H1 (cell line): ENCODE measurements around the gene MCF2L. TPM values are rescaled to one million over a fixed set of nuclear protein-coding genes. Genes with fewer than 3 reads are reported as not detected.

Experiments used
- CTCF ChIA-PET: fragments of 300-600 bp; sonication (Branson Sonifier 250); formaldehyde crosslinking; loops from one replicate; lab custom pipeline; 2021; ENCODE audit not compliant: partially characterized antibody; lab: Charles Lee
- POLR2A ChIA-PET: fragments of 300-600 bp; sonication (Branson Sonifier 250); formaldehyde crosslinking; loops from one replicate; lab custom pipeline; 2021; ENCODE audit warnings: inconsistent platforms; ENCODE audit not compliant: partially characterized antibody; lab: Charles Lee
- DNase-seq, 2 experiments: peaks; one replicate each; pipeline versions ENCODE4 v3.0.0 to v3.0.0-alpha.2; 2010 to 2022; ENCODE audit warnings: low spot score in 2 of 2, low read depth in 1 of 2, mixed read lengths in 1 of 2
- FAIRE-seq: peaks from 2 replicates; lab custom pipeline; 2011; peaks lifted over from hg19 to GRCh38; lab: Jason Lieb, UNC
- H2AFZ ChIP-seq: 2 replicates; pipeline ENCODE4 v1.8.1; 2012; ENCODE audit warnings: low read length, inconsistent platforms
- H2AK5ac ChIP-seq: 2 replicates; pipeline ENCODE4 v1.6.1; 2013; ENCODE audit warnings: low read depth, low read length
- H2BK120ac ChIP-seq: replicated peaks from 2 replicates; pipeline ENCODE3; 2013; ENCODE audit warnings: low read depth, low read length, inconsistent platforms
- H2BK12ac ChIP-seq: 2 replicates; pipeline ENCODE4 v1.6.1; 2013; ENCODE audit warnings: low read depth, low read length
- H2BK15ac ChIP-seq: 2 replicates; pipeline ENCODE4 v1.6.1; 2013; ENCODE audit warnings: low read length
- H2BK20ac ChIP-seq: 2 replicates; pipeline ENCODE4 v1.6.1; 2013; ENCODE audit warnings: low read length
- H2BK5ac ChIP-seq: 2 replicates; pipeline ENCODE4 v1.6.1; 2013; ENCODE audit warnings: low read depth, low read length
- H3K14ac ChIP-seq: 2 replicates; pipeline ENCODE4 v1.6.1; 2013; ENCODE audit warnings: inconsistent platforms; ENCODE audit not compliant: insufficient read length
- H3K18ac ChIP-seq: 2 replicates; pipeline ENCODE4 v1.6.1; 2013; ENCODE audit warnings: low read length; ENCODE audit errors: extremely low read depth
- H3K23ac ChIP-seq: 2 replicates; pipeline ENCODE4 v1.6.1; 2013; ENCODE audit warnings: inconsistent platforms; ENCODE audit not compliant: insufficient read length
- H3K23me2 ChIP-seq: 2 replicates; pipeline ENCODE4 v1.6.1; 2013; ENCODE audit warnings: low read depth, low read length
- H3K27ac ChIP-seq: 2 replicates; pipeline ENCODE4 v1.6.1; 2011; ENCODE audit warnings: low read depth, low read length, inconsistent platforms
- H3K27me3 ChIP-seq, 4 experiments: replicated peaks in 1 of 4; 1 replicate in 1 of 4; 2 replicates in 3 of 4; pipeline versions ENCODE4 v1.6.1 to v1.8.1; 2011 to 2013; ENCODE audit warnings: low read length in 3 of 4, mild to moderate bottlenecking in 3 of 4, inconsistent platforms in 2 of 4, mixed read lengths in 2 of 4, moderate library complexity in 1 of 4; ENCODE audit not compliant: control insufficient read depth in 3 of 4, insufficient read depth in 3 of 4; ENCODE audit errors: extremely low read depth in 1 of 4
- H3K36me3 ChIP-seq, 4 experiments: 2 replicates each; pipeline versions ENCODE4 v1.6.1 to v1.8.1; 2011 to 2013; ENCODE audit warnings: mild to moderate bottlenecking in 4 of 4, low read length in 3 of 4, moderate library complexity in 2 of 4, control low read depth in 1 of 4, inconsistent platforms in 1 of 4; ENCODE audit not compliant: insufficient read depth in 4 of 4, control insufficient read depth in 2 of 4
- H3K4ac ChIP-seq: replicated peaks from 2 replicates; pipeline ENCODE3; 2013; ENCODE audit warnings: low read length, low read depth, mixed read lengths, inconsistent platforms; ENCODE audit not compliant: insufficient read length
- H3K4me1 ChIP-seq, 4 experiments: replicated peaks in 1 of 4; 1 replicate in 1 of 4; 2 replicates in 3 of 4; pipeline versions ENCODE4 v1.6.1 to v1.8.1; 2011 to 2013; ENCODE audit warnings: low read length in 3 of 4, inconsistent platforms in 2 of 4, mixed read lengths in 1 of 4; ENCODE audit not compliant: insufficient read depth in 4 of 4, control insufficient read depth in 3 of 4
- H3K4me2 ChIP-seq, 2 experiments: 2 replicates each; pipeline versions ENCODE4 v1.6.1 to v1.8.1; 2011 to 2013; ENCODE audit warnings: low read depth in 2 of 2, low read length in 2 of 2, control low read depth in 1 of 2, inconsistent platforms in 1 of 2, mild to moderate bottlenecking in 1 of 2; ENCODE audit not compliant: insufficient read depth in 1 of 2
- H3K4me3 ChIP-seq, 4 experiments: fragments of 200-600, 300-600 bp in 1 of 4; sonication (generic), shearing (Covaris generic), sonication (Bioruptor Twin) in 1 of 4; 2 replicates each; pipeline versions ENCODE4 v1.5.1 to v1.8.1; 2011 to 2016; ENCODE audit warnings: low read length in 4 of 4, low read depth in 3 of 4, control low read depth in 2 of 4, inconsistent platforms in 2 of 4, mild to moderate bottlenecking in 2 of 4, mixed read lengths in 1 of 4, moderate library complexity in 1 of 4; ENCODE audit not compliant: insufficient read depth in 2 of 4; ENCODE audit errors: extremely low read depth in 1 of 4
- H3K56ac ChIP-seq: replicated peaks from 2 replicates; pipeline ENCODE3; 2013; ENCODE audit warnings: low read depth, mild to moderate bottlenecking, mixed read lengths, low read length, inconsistent platforms; ENCODE audit not compliant: insufficient read length
- H3K79me1 ChIP-seq: 2 replicates; pipeline ENCODE4 v1.6.1; 2013; ENCODE audit warnings: low read depth, low read length, control low read depth
- H3K79me2 ChIP-seq, 2 experiments: 2 replicates each; pipeline versions ENCODE4 v1.6.1 to v1.8.1; 2012 to 2013; ENCODE audit warnings: low read length in 2 of 2, mild to moderate bottlenecking in 2 of 2, inconsistent platforms in 1 of 2; ENCODE audit not compliant: insufficient read depth in 2 of 2, control insufficient read depth in 1 of 2
- H3K9ac ChIP-seq, 4 experiments: replicated peaks in 1 of 4; 1 replicate in 1 of 4; 2 replicates in 3 of 4; pipeline versions ENCODE4 v1.6.1 to v1.8.1; 2011 to 2013; ENCODE audit warnings: low read depth in 3 of 4, low read length in 3 of 4, control low read depth in 2 of 4, mild to moderate bottlenecking in 2 of 4, moderate library complexity in 2 of 4, inconsistent platforms in 1 of 4; ENCODE audit errors: extremely low read depth in 1 of 4
- H3K9me3 ChIP-seq, 2 experiments: 2 replicates each; pipeline versions ENCODE4 v1.6.1 to v1.8.1; 2012 to 2013; ENCODE audit warnings: mild to moderate bottlenecking in 2 of 2, moderate library complexity in 2 of 2, control low read depth in 1 of 2, inconsistent platforms in 1 of 2, low read depth in 1 of 2, low read length in 1 of 2, mixed read lengths in 1 of 2; ENCODE audit not compliant: insufficient read depth in 2 of 2
- H4K20me1 ChIP-seq, 2 experiments: replicated peaks in 1 of 2; 2 replicates each; pipeline versions ENCODE3 to v1.8.1; 2011 to 2013; ENCODE audit warnings: inconsistent platforms in 2 of 2, low read length in 2 of 2, mild to moderate bottlenecking in 1 of 2; ENCODE audit not compliant: insufficient read depth in 2 of 2, control insufficient read depth in 1 of 2
- H4K5ac ChIP-seq: 2 replicates; pipeline ENCODE4 v1.6.1; 2013; ENCODE audit warnings: low read length, low read depth, mixed read lengths, inconsistent platforms; ENCODE audit not compliant: insufficient read length
- H4K8ac ChIP-seq: 2 replicates; pipeline ENCODE4 v1.8.0; 2013; ENCODE audit warnings: mild to moderate bottlenecking, moderate library complexity, low read length, inconsistent platforms; ENCODE audit not compliant: insufficient read depth; ENCODE audit errors: extremely low read depth
- H4K91ac ChIP-seq: replicated peaks from 2 replicates; pipeline ENCODE3; 2013; ENCODE audit warnings: low read length, mixed read lengths, inconsistent platforms; ENCODE audit not compliant: insufficient read length
- CTBP2 ChIP-seq: IDR thresholded peaks from 2 replicates; pipeline ENCODE4 v1.7.0; 2011; ENCODE audit warnings: borderline replicate concordance, mild to moderate bottlenecking, moderate library complexity, mixed read lengths, low read length; ENCODE audit not compliant: insufficient read depth, insufficient read length
- E2F6 ChIP-seq: IDR thresholded peaks from 2 replicates; pipeline ENCODE4 v1.6.1; 2012; ENCODE audit warnings: inconsistent platforms
- FOSL1 ChIP-seq: IDR thresholded peaks from 2 replicates; pipeline ENCODE4 v1.6.1; 2011; ENCODE audit warnings: mild to moderate bottlenecking, low read depth, low read length, moderate library complexity; ENCODE audit not compliant: insufficient read depth
- GABPA ChIP-seq: IDR thresholded peaks from 2 replicates; pipeline ENCODE4 v1.6.1; 2011; ENCODE audit warnings: mild to moderate bottlenecking, low read length, moderate library complexity, borderline replicate concordance; ENCODE audit not compliant: insufficient read depth
- HDAC6 ChIP-seq: IDR thresholded peaks from one replicate; pipeline ENCODE4 v1.7.1; 2012; ENCODE audit warnings: low read depth, mild to moderate bottlenecking, inconsistent platforms, low read length, moderate library complexity
- MAFK ChIP-seq: IDR thresholded peaks from 2 replicates; pipeline ENCODE4 v1.6.1; 2012; ENCODE audit warnings: low read depth, mild to moderate bottlenecking, improper control_type of control experiment, low read length
- MAX ChIP-seq: IDR thresholded peaks from 2 replicates; pipeline ENCODE4 v1.6.1; 2012; ENCODE audit warnings: inconsistent platforms
- SIN3A ChIP-seq, 2 experiments: IDR thresholded peaks in 1 of 2; conservative IDR thresholded peaks in 1 of 2; 2 replicates each; pipeline ENCODE4 v1.6.1; 2011 to 2012; ENCODE audit warnings: low read length in 2 of 2, improper control_type of control experiment in 1 of 2, low read depth in 1 of 2, mild to moderate bottlenecking in 1 of 2
- SP4 ChIP-seq: IDR thresholded peaks from 2 replicates; pipeline ENCODE4 v1.6.1; 2012; ENCODE audit warnings: low read length, inconsistent platforms
- WGBS, 2 experiments: shearing (Covaris generic) in 1 of 2; methylation state at CpG; one replicate each; pipeline versions ENCODE4 v1.1.6 to v1.1.7; 2013 to 2015; ENCODE audit warnings: low lambda C conversion rate in 2 of 2, mixed read lengths in 2 of 2, inconsistent platforms in 1 of 2, low coverage in 1 of 2, missing lambda C conversion rate in 1 of 2; ENCODE audit not compliant: insufficient replicate concordance in 2 of 2, insufficient coverage in 1 of 2, insufficient read length in 1 of 2; ENCODE audit errors: extremely low coverage in 1 of 2, missing lambda C conversion rate in 1 of 2; 5-methylcytosine and 5-hydroxymethylcytosine counted together
- polyA plus RNA-seq, 7 experiments: library from polyadenylated mRNA; depleted of rRNA in 3 of 7; stranded (reverse) in 5 of 7; unstranded in 2 of 7; fragments of >200 nt in 5 of 7; fragments of 200-250 nt in 2 of 7; gene quantifications; 1 replicate in 5 of 7; 2 replicates in 1 of 7; 4 replicates in 1 of 7; pipeline versions ENCODE4 v1.2.1 to v1.2.3, GENCODE V29; 2011 to 2013; ENCODE audit warnings: missing spikeins in 2 of 7, mixed read lengths in 2 of 7
- total RNA-seq: library from RNA; stranded (reverse); fragmentation: NEBNext Ultra II Directional; extraction: Animal tissue kit (Norgen Biotek cat#: 25700); gene quantifications from 2 replicates; pipeline ENCODE4 v1.2.1, GENCODE V29; 2021

The MCF2L gene
- total and polyA plus RNA-seq, 2 of the 8 experiments (the other 6 are each of a cell fraction or from before 2014, with no cell fraction given): 10.1 to 24.4 TPM

- Histone ChIP-seq H4K8ac (peak overlapping the region; percentile 62; the same call in 1 of the 2 replicates), H3K79me2 (0 out of 4 replicates have a peak, but pooled peaks cover 0 to 2% of the 10 kb centered on the region in 2 experiments), H3K36me3 (no peaks in the 10 kb centered on the region), H3K27ac (no peak overlapping the region), H2BK12ac (no peak overlapping the region), H3K18ac (no peak overlapping the region), H3K4ac (no peak overlapping the region), H3K27me3 (no peaks in the 10 kb centered on the region), H3K4me2 (no peak overlapping the region), H2AFZ (no peak overlapping the region), H3K4me3 (no peak overlapping the region), H3K14ac (no peak overlapping the region), H3K9me3 (no peaks in the 10 kb centered on the region), H3K23ac (no peak overlapping the region), H3K4me1 (no peaks in the 10 kb centered on the region; a peak in 2 of 7 replicates), H4K20me1 (peaks cover 0 to 5% of the 10 kb centered on the region in 2 experiments), H3K9ac (no peak overlapping the region), H2BK20ac (no peak overlapping the region), H4K91ac (no peak overlapping the region), H4K5ac (no peak overlapping the region), H2BK15ac (no peak overlapping the region), H3K23me2 (peaks cover 3% of the 10 kb centered on the region; the same call in 1 of the 2 replicates), H3K79me1 (peaks cover 4% of the 10 kb centered on the region), H2BK120ac (no peak overlapping the region), H2BK5ac (no peak overlapping the region), H3K56ac (no peak overlapping the region), H2AK5ac (no peak overlapping the region)
- 89% methylated on average over 18 of the region's 22 CpGs; no CpG with 5 or more reads in 1 of the 2 experiments for WGBS, 2 experiments
- ChIA-PET POLR2A (interaction anchor here (0.8 kb wide), 1 partner anchor 21 kb away, joined by 3 read pairs; no protein-coding TSS in a partner anchor), CTCF (interaction anchor here (0.6 to 1.3 kb wide), 6 partner anchors 11 to 61 kb away, joined by 3 to 5 read pairs (median 3); no protein-coding TSS in a partner anchor)
- DNase-seq (no peak), FAIRE-seq (no peak)
- TF ChIP-seq CTBP2 (no peak), MAX (no peak), SIN3A (conservative IDR thresholded peaks at IDR 0.05 in 1 of 2, IDR thresholded peaks at IDR 0.05 in 1 of 2; ENCODE audit: low read depth in 1 of 2, low read length in 2 of 2) (no peak), HDAC6 (no peak), GABPA (no peak), FOSL1 (no peak), E2F6 (no peak), SP4 (no peak), MAFK (no peak)
Observed at GRCh38 chr13:113015826-113016525, 47.0 kb downstream of the MCF2L start.
